Endothelial cell of umbilical vein (primary cell): Measurements from ENCODE around the gene SPDYE4. TPM values are rescaled to one million over a fixed set of nuclear protein-coding genes. Genes with fewer than 3 reads are reported as not detected.

Source experiments
- BruUV-seq: library from RNA; stranded (reverse); fragments of 400-500 nt; replicated peaks from 2 replicates; lab custom pipeline; 2021; lab: Mats Ljungman, UMichigan
- CTCF ChIA-PET: fragments of 300-600, 350-600 bp; sonication (Branson Sonifier 250); formaldehyde crosslinking; loops from one replicate; lab custom pipeline; 2021; ENCODE audit warnings: antibody characterized with exemption, inconsistent platforms; lab: Charles Lee
- POLR2A ChIA-PET: fragments of 300-600, 350-600 bp; sonication (Branson Sonifier 250); formaldehyde crosslinking; loops from one replicate; lab custom pipeline; 2021; ENCODE audit warnings: antibody characterized with exemption, inconsistent platforms; lab: Charles Lee
- DNase-seq: peaks from one replicate; pipeline ENCODE4 v3.0.0-alpha.2; 2011; ENCODE audit warnings: low read depth, low spot score
- FAIRE-seq: peaks from 2 replicates; lab custom pipeline; 2011; peaks lifted over from hg19 to GRCh38; lab: Jason Lieb, UNC
- H2AFZ ChIP-seq: 2 replicates; pipeline ENCODE4 v1.6.0; 2012; ENCODE audit warnings: low read depth, low read length, control low read depth, inconsistent platforms
- H3K27ac ChIP-seq: 2 replicates; pipeline ENCODE4 v1.5.1; 2011; ENCODE audit warnings: low read depth, mild to moderate bottlenecking, control low read depth, low read length, moderate library complexity; ENCODE audit not compliant: insufficient read depth
- H3K27me3 ChIP-seq, 2 experiments: 2 replicates each; pipeline versions ENCODE4 v1.6.0 to v1.6.1; 2011; ENCODE audit warnings: low read length in 2 of 2, mixed read lengths in 1 of 2; ENCODE audit not compliant: control insufficient read depth in 2 of 2, insufficient read depth in 2 of 2
- H3K36me3 ChIP-seq, 2 experiments: 2 replicates in 1 of 2; 3 replicates in 1 of 2; pipeline ENCODE4 v1.5.1; 2011; ENCODE audit warnings: low read length in 2 of 2, mild to moderate bottlenecking in 1 of 2, moderate library complexity in 1 of 2; ENCODE audit not compliant: control insufficient read depth in 2 of 2, insufficient read depth in 2 of 2; ENCODE audit errors: extremely low read depth in 1 of 2
- H3K4me1 ChIP-seq: 3 replicates; pipeline ENCODE4 v1.5.1; 2011; ENCODE audit warnings: mild to moderate bottlenecking, low read length; ENCODE audit not compliant: control insufficient read depth, insufficient read depth; ENCODE audit errors: extremely low read depth
- H3K4me2 ChIP-seq: 2 replicates; pipeline ENCODE4 v1.6.1; 2011; ENCODE audit warnings: low read length, control low read depth, mixed read lengths; ENCODE audit not compliant: insufficient read depth
- H3K4me3 ChIP-seq, 3 experiments: fragments of 200-600 bp in 1 of 3; sonication (generic), shearing (Covaris generic) in 1 of 3; replicated peaks in 1 of 3; 2 replicates each; pipeline ENCODE4 v1.5.1; 2011 to 2016; ENCODE audit warnings: control low read depth in 3 of 3, low read length in 3 of 3, mild to moderate bottlenecking in 2 of 3, inconsistent platforms in 1 of 3, low read depth in 1 of 3, moderate library complexity in 1 of 3; ENCODE audit not compliant: insufficient read depth in 1 of 3
- H3K79me2 ChIP-seq: 2 replicates; pipeline ENCODE4 v1.6.0; 2012; ENCODE audit warnings: low read length, inconsistent platforms; ENCODE audit not compliant: control insufficient read depth, insufficient read depth
- H3K9ac ChIP-seq: replicated peaks from 2 replicates; pipeline ENCODE3; 2011; ENCODE audit warnings: low read length, control low read depth; ENCODE audit not compliant: insufficient read depth; ENCODE audit errors: extremely low read depth
- H3K9me1 ChIP-seq: replicated peaks from 3 replicates; pipeline ENCODE4 v1.6.0; 2011; ENCODE audit warnings: mild to moderate bottlenecking, low read length; ENCODE audit not compliant: control insufficient read depth, insufficient read depth; ENCODE audit errors: extremely low read depth
- H3K9me3 ChIP-seq: replicated peaks from 2 replicates; pipeline ENCODE4 v1.5.1; 2012; ENCODE audit warnings: low read length, inconsistent platforms; ENCODE audit not compliant: control insufficient read depth, insufficient read depth
- H4K20me1 ChIP-seq: replicated peaks from 2 replicates; pipeline ENCODE3; 2011; ENCODE audit warnings: mild to moderate bottlenecking, low read length; ENCODE audit not compliant: control insufficient read depth, insufficient read depth; ENCODE audit errors: extremely low read depth
- MYC ChIP-seq: IDR thresholded peaks from one replicate; pipeline ENCODE4 v1.6.1; 2011; ENCODE audit warnings: mild to moderate bottlenecking, low read depth, low read length
- dilution Hi-C: fragments of 300-500 bp; cut with MboI; formaldehyde crosslinking; loops from one replicate; pipeline ENCODE4 v1.15.0; 2019; ENCODE audit warnings: low sequenced_read_pairs; ENCODE audit not compliant: extremely low pct_ligation_motif_present
- intact Hi-C: fragments of 100-400 bp; cut with micrococcal nuclease; formaldehyde crosslinking; loops from one replicate; pipeline ENCODE4 v1.10.0; 2022
- polyA plus RNA-seq, 4 experiments: library from polyadenylated mRNA; depleted of rRNA in 3 of 4; stranded (reverse) in 3 of 4; unstranded in 1 of 4; fragments of >200 nt; gene quantifications; 2 replicates each; pipeline versions ENCODE4 v1.2.1 to v1.2.3, GENCODE V29; 2011 to 2012; ENCODE audit warnings: missing spikeins in 1 of 4
- total RNA-seq: library from RNA; stranded (reverse); gene quantifications from 2 replicates; pipeline ENCODE4 v1.2.3, GENCODE V29; 2021
- TF ChIP-seq, protein P1 (sequence below), 2 donors: IDR thresholded peaks; 1 replicate in 1 of 2; 2 replicates in 1 of 2; pipeline ENCODE4 v1.5.1; 2011; ENCODE audit warnings: low read length in 2 of 2, mild to moderate bottlenecking in 2 of 2, moderate library complexity in 2 of 2, control low read depth in 1 of 2, inconsistent platforms in 1 of 2, low read depth in 1 of 2; ENCODE audit not compliant: insufficient read depth in 1 of 2; ENCODE audit errors: extremely low read depth in 1 of 2

SPDYE4 gene
- total and polyA plus RNA-seq, 2 donors (not counting 3 experiments of a cell fraction or from before 2014, with no cell fraction given): not detected

DNA sequence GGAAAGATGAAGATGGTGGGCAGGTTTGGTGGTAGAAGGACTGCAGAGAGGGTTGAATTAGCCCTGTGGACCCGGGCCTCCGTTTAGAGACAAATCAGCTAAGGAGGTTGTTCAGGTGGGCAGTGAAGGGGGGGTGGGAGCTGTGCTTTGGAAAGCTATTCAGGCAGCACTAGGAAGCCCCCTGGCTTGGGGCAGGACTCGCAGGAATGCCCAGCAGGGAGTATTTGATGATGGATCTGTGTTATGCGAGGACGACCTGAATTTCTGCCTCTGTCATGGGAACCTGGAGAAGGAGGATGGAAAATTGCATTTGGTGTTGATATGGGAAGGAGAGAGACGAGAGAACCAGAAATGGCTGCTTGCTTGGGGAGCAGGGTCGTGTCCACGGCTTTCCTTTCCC lies 3.5 kb downstream of the SPDYE4 start:
- no TSS peak for BruUV-seq
- dilution Hi-C loops (no loop called here), intact Hi-C loops (loop anchor here (1.0 kb wide), 1 partner anchor 31 kb away; no protein-coding TSS in a partner anchor)
- DNase-seq (no peak), FAIRE-seq (no peak)
- Histone ChIP-seq H3K4me3 (no peak overlapping the region), H3K9ac (no peak overlapping the region), H3K4me1 (no peaks in the 10 kb centered on the region), H3K36me3 (no peaks in the 10 kb centered on the region), H3K9me3 (no peaks in the 10 kb centered on the region), H3K79me2 (no peaks in the 10 kb centered on the region), H3K27ac (no peak overlapping the region), H3K9me1 (no peaks in the 10 kb centered on the region), H4K20me1 (no peaks in the 10 kb centered on the region), H3K4me2 (no peak overlapping the region), H2AFZ (no peak overlapping the region), H3K27me3 (peaks cover 1 to 5% of the 10 kb centered on the region in 2 experiments)
- ChIA-PET CTCF (interaction anchor here (1.2 to 4.2 kb wide), 3 partner anchors 9 to 345 kb away, joined by 3 to 15 read pairs (median 4); no protein-coding TSS in a partner anchor), POLR2A (no interaction called here)
- TF ChIP-seq, protein P1, sequence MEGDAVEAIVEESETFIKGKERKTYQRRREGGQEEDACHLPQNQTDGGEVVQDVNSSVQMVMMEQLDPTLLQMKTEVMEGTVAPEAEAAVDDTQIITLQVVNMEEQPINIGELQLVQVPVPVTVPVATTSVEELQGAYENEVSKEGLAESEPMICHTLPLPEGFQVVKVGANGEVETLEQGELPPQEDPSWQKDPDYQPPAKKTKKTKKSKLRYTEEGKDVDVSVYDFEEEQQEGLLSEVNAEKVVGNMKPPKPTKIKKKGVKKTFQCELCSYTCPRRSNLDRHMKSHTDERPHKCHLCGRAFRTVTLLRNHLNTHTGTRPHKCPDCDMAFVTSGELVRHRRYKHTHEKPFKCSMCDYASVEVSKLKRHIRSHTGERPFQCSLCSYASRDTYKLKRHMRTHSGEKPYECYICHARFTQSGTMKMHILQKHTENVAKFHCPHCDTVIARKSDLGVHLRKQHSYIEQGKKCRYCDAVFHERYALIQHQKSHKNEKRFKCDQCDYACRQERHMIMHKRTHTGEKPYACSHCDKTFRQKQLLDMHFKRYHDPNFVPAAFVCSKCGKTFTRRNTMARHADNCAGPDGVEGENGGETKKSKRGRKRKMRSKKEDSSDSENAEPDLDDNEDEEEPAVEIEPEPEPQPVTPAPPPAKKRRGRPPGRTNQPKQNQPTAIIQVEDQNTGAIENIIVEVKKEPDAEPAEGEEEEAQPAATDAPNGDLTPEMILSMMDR (IDR thresholded peaks at IDR 0.05; ENCODE audit: extremely low read depth in 1 of 2, insufficient read depth in 1 of 2, low read depth in 1 of 2, low read length in 2 of 2): no peak
- TF ChIP-seq MYC: no peak

DNA sequence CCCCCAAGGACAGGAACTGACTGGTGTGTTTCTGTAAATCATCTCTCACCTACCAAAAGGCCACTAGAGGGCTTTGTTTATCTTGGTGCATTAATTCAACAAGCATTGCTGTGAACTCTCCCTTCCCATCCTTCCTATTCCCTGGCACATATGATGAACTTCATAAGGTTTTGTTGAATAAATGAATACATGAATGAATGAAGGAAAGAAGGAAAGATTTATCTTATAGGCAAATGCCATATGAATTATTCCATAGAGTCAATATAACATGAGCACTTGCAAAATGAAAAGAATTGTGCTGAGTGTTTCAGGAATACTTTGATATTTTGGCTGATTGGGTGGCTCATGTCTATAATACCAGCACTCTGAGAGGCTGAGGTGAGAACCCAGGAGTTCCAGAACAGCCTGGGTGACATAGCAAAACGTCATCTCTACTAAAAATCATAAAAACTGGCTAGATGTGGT lies 4.3 kb downstream of the SPDYE4 start:
- Histone ChIP-seq H3K27me3 (peaks cover 0 to 5% of the 10 kb centered on the region in 2 experiments), H3K79me2 (no peaks in the 10 kb centered on the region), H3K9me1 (no peaks in the 10 kb centered on the region), H4K20me1 (no peaks in the 10 kb centered on the region), H3K4me1 (no peaks in the 10 kb centered on the region), H3K9ac (no peak overlapping the region), H2AFZ (no peak overlapping the region), H3K27ac (no peak overlapping the region), H3K4me2 (no peak overlapping the region), H3K36me3 (no peaks in the 10 kb centered on the region), H3K9me3 (no peaks in the 10 kb centered on the region), H3K4me3 (no peak overlapping the region)
- FAIRE-seq: peak; percentile 33
- POLR2A ChIA-PET: no interaction called here
- intact Hi-C loops (loop anchor here (1.0 kb wide), 1 partner anchor 32 kb away; no protein-coding TSS in a partner anchor), dilution Hi-C loops (no loop called here)
- no TSS peak for BruUV-seq
- peak; percentile 21 for DNase-seq
- no peak for TF ChIP-seq MYC
- TF ChIP-seq, protein P1 (IDR thresholded peaks at IDR 0.05; ENCODE audit: extremely low read depth in 1 of 2, insufficient read depth in 1 of 2, low read depth in 1 of 2, low read length in 2 of 2): peak; percentile 19 to 20
- CTCF ChIA-PET: interaction anchor here (1.2 to 4.2 kb wide), 3 partner anchors 8 to 344 kb away, joined by 3 to 15 read pairs (median 4); no protein-coding TSS in a partner anchor
